Neuron (in vitro differentiated cells): ENCODE data around the gene LUM.

Source experiments
- H2AFZ ChIP-seq: one replicate; pipeline ENCODE4 v1.6.1; 2013; ENCODE audit warnings: low read depth, mild to moderate bottlenecking, inconsistent platforms, low read length, moderate library complexity
- H3K27me3 ChIP-seq: one replicate; pipeline ENCODE4 v1.6.1; 2013; ENCODE audit warnings: low read length; ENCODE audit not compliant: insufficient read depth
- H3K36me3 ChIP-seq: one replicate; pipeline ENCODE4 v1.6.1; 2013; ENCODE audit warnings: low read length; ENCODE audit not compliant: insufficient read depth
- H3K4me1 ChIP-seq: one replicate; pipeline ENCODE4 v1.6.1; 2013; ENCODE audit warnings: low read length; ENCODE audit not compliant: insufficient read depth
- H3K4me3 ChIP-seq: 2 replicates; pipeline ENCODE4 v1.5.1; 2013; ENCODE audit warnings: mild to moderate bottlenecking, low read length, moderate library complexity
- H3K9me3 ChIP-seq: one replicate; pipeline ENCODE4 v1.6.1; 2013; ENCODE audit warnings: low read length

The LUM gene

DNA sequence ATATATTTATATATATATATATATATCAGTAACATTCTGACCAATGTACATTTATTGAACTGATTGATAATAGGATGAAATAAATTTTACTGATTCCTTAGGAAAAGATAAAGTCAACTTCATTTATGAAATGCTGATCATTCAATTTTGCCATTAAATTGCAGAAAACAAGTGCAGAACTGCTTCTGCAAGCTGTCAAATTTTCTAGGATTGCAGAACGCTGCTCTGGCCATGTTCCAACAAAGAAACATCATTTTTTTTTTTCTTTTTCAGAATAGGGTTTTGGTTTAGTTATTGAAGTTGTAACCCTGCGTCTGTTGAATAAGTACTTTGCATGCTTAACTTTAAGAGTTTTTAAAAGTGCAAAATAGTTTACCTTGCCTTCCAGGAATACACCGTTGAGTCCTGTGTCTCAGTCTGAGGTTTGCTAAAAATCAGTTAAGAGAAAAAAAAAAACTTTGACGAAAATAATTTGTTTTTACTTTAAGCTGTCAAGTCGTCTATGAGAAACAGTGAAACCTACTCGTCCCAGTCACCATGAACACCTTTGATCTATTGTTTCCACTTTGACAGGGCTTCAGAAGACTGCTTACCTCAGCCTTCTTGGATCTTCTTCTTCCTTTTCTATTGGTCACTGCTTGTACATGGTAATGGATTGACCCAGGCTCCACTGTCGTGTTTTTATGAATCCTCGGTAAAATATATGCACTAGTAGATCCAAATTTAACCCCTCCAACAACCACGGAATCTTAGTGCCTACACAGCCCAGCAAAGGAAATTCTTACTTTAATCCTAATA is 53.7 kb downstream of the LUM start, which contains the start of gene KERA:
Gene KERA (minus strand): TSS at position 657 of the 798 bp plus-strand sequence. CDS start 1,743 bp downstream, outside the sequence.
- Histone ChIP-seq H2AFZ (no peak within 1 kb of the TSS), H3K27me3 (no peaks in the 10 kb centered on the region), H3K9me3 (no peaks in the 10 kb centered on the region), H3K4me1 (no peaks in the 10 kb centered on the region), H3K36me3 (no peaks in the 10 kb centered on the region), H3K4me3 (no peak within 1 kb of the TSS)

DNA sequence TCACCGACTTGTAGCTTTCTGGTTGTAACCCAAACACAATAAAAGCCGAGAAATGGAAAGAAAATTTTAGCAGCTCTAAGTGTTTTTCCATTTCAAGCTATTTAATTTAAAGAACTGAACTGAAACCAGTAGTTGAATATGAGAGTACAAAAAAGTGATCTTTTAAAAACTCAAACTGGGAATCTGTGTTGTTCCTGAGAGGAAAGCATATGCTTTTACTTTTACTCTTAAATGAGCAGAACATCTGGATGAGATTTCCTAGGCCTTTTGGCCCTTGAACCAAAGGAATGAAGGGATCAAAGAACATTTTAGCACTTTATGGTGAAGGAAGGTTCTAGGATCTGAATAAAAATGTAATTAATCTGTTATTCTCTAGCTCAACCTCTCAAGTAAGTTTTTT is 54.8 kb downstream of the LUM start:
- Histone ChIP-seq H2AFZ (no peak overlapping the region), H3K4me1 (no peaks in the 10 kb centered on the region), H3K9me3 (no peaks in the 10 kb centered on the region), H3K4me3 (no peak overlapping the region), H3K36me3 (no peaks in the 10 kb centered on the region), H3K27me3 (no peaks in the 10 kb centered on the region)

DNA sequence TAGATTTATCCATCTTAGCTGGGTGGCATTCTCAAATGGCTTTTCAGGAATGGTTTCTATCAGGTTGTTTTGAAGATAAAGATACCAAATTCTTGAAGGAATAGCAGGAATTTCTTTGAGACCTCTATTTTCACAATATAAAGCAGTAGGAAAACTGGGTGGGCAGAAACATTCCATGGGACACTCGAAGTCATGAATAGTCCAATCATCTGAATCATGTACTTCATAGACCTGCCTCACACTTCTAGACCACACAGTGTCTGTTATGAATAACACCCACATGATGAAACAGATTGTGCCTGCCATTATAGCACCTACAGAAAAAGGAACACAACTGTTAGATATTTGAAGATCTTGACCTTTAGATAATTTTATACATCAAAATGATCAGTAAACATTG is 55.3 kb downstream of the LUM start:
- no peaks in the 10 kb centered on the region for H3K9me3 ChIP-seq
- H3K4me3 ChIP-seq: no peak overlapping the region
- no peaks in the 10 kb centered on the region for H3K4me1 ChIP-seq
- H3K36me3 ChIP-seq: no peaks in the 10 kb centered on the region
- H3K27me3 ChIP-seq: no peaks in the 10 kb centered on the region
- H2AFZ ChIP-seq: no peak overlapping the region

DNA sequence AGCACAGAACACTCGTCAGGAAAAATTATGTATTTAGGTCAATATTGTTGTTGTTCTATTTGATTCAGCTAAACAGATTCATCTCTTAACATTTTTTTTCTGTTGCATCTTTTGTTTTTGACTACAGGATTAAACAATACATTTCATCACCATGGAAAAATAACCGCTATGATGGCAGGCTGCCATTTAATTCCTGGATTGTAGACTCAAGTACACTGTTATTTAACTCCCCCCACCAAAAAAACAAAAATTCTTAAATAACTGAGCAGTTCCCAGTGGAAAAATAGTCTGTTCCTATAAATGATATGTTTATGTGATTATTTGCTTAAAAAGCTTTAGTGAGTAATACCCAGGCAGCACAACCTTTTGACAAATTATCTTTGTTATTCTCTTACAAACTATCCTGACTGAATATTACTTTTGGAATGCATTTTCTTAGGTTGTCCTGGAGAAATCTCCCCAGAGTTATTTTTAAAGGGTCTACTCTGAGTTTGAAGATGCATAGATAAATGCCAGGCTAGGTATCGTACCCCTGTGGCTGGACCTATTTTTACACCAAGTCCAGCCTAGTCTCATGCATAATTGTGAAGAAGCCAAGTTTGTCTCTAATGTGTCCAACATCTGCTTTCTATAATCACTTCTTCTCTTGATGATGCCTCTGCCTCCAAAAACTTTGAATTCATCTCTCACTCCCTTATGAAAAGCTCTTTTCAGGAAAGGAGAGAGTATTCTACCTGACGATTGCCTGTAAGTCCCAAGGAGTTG is 57.2 kb downstream of the LUM start:
- H3K27me3 ChIP-seq: no peaks in the 10 kb centered on the region
- no peaks in the 10 kb centered on the region for H3K4me1 ChIP-seq
- no peaks in the 10 kb centered on the region for H3K9me3 ChIP-seq
- no peak overlapping the region for H2AFZ ChIP-seq
- no peak overlapping the region for H3K4me3 ChIP-seq
- H3K36me3 ChIP-seq: no peaks in the 10 kb centered on the region
